ENCODE data around the gene PPM1D. TPM values are rescaled to one million over a fixed set of nuclear protein-coding genes. Genes with fewer than 3 reads are reported as not detected.

PPM1D gene
- total and polyA plus RNA-seq, 2 experiments from 2014 or later, result 7.8 to 13.3 TPM

DNA sequence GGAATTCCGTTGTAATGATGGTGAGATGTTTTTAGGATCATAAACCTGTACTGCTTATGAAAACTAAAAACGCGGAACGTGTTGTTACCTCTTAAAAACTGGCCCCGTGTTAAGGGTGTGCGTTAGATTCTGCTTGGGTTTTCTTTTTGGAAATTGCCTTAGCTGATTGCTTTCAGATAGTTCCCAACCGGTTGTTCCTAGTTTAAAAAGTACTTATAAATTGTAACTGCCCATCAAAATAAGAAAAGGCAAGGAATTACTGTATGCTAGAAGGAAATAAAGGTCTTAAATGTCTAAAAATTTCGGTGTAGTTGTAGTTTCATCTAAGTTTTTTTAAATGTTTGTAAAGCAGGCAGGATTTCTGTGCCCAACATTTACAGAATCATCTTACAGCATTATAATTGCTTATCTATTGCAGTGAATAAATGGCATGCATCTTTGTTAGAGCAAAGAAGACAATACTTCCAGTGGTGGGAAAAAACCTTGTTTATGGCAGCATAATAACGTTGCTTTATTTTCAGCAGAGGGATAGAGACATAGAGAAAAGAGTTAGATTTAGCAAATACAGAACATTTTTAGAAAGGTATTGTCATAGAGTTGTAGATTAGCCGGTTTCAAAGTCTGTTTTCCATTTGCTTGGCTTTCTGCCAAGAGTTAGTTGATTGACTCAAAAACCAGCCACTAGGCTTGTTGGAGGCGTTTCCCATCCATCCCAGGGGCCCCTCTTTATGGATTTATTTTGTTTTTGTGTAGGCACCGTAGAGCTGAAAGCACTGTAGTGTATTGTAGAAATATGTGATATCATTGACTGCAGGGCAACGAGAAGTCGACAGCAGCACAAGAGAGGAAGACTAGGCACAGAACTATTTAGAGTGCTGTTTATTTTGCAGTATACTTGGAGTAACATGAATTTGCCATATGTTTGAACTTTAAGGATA lies 1.7 kb downstream of the PPM1D start:
- Histone ChIP-seq H3K4me3 (peak overlapping the region; percentile 67), H3K36me3 (ENCODE audit: insufficient read depth) (no peaks in the 10 kb centered on the region), H3K4me1 (ENCODE audit: insufficient read depth) (peaks cover 5% of the 10 kb centered on the region; the same call in 1 of the 2 replicates), H3K9me2 (ENCODE audit: insufficient read depth) (no peaks in the 10 kb centered on the region), H2AFZ (no peak overlapping the region), H3K4me2 (peak overlapping the region; percentile 84), H3K79me2 (replicated peaks; ENCODE audit: insufficient read depth) (peaks cover 61% of the 10 kb centered on the region), H3F3A (replicated peaks; ENCODE audit: low read depth) (no peaks in the 10 kb centered on the region), H4K20me1 (replicated peaks; ENCODE audit: insufficient read depth) (peaks cover under 1% of the 10 kb centered on the region; the same call in 1 of the 2 replicates), H3K27me3 (ENCODE audit: insufficient read depth) (no peaks in the 10 kb centered on the region), H3K27ac (ENCODE audit: low read depth) (peak overlapping the region; percentile 26; the same call in 1 of the 2 replicates)
- Mint-ChIP-seq H3K4me1 (peaks cover 17% of the 10 kb centered on the region), H3K36me3 (ENCODE audit: low read depth) (no peaks in the 10 kb centered on the region), H3K27ac (peak overlapping the region; percentile 90), H3K4me3 (peak overlapping the region; percentile 95), H3K27me3 (ENCODE audit: insufficient read depth, low read depth, poor library complexity) (peaks cover 14% of the 10 kb centered on the region), H3K9me3 (no peaks in the 10 kb centered on the region)
- ATAC-seq (peak; percentile 1; the same call in 1 of the 3 replicates), DNase-seq (ENCODE audit: low spot score) (peak; percentile 79)
- TF ChIP-seq EZH2 (IDR thresholded peaks at IDR 0.05; ENCODE audit: low read depth, unreplicated experiment), result no peak
- TF ChIP-seq, protein P1, sequence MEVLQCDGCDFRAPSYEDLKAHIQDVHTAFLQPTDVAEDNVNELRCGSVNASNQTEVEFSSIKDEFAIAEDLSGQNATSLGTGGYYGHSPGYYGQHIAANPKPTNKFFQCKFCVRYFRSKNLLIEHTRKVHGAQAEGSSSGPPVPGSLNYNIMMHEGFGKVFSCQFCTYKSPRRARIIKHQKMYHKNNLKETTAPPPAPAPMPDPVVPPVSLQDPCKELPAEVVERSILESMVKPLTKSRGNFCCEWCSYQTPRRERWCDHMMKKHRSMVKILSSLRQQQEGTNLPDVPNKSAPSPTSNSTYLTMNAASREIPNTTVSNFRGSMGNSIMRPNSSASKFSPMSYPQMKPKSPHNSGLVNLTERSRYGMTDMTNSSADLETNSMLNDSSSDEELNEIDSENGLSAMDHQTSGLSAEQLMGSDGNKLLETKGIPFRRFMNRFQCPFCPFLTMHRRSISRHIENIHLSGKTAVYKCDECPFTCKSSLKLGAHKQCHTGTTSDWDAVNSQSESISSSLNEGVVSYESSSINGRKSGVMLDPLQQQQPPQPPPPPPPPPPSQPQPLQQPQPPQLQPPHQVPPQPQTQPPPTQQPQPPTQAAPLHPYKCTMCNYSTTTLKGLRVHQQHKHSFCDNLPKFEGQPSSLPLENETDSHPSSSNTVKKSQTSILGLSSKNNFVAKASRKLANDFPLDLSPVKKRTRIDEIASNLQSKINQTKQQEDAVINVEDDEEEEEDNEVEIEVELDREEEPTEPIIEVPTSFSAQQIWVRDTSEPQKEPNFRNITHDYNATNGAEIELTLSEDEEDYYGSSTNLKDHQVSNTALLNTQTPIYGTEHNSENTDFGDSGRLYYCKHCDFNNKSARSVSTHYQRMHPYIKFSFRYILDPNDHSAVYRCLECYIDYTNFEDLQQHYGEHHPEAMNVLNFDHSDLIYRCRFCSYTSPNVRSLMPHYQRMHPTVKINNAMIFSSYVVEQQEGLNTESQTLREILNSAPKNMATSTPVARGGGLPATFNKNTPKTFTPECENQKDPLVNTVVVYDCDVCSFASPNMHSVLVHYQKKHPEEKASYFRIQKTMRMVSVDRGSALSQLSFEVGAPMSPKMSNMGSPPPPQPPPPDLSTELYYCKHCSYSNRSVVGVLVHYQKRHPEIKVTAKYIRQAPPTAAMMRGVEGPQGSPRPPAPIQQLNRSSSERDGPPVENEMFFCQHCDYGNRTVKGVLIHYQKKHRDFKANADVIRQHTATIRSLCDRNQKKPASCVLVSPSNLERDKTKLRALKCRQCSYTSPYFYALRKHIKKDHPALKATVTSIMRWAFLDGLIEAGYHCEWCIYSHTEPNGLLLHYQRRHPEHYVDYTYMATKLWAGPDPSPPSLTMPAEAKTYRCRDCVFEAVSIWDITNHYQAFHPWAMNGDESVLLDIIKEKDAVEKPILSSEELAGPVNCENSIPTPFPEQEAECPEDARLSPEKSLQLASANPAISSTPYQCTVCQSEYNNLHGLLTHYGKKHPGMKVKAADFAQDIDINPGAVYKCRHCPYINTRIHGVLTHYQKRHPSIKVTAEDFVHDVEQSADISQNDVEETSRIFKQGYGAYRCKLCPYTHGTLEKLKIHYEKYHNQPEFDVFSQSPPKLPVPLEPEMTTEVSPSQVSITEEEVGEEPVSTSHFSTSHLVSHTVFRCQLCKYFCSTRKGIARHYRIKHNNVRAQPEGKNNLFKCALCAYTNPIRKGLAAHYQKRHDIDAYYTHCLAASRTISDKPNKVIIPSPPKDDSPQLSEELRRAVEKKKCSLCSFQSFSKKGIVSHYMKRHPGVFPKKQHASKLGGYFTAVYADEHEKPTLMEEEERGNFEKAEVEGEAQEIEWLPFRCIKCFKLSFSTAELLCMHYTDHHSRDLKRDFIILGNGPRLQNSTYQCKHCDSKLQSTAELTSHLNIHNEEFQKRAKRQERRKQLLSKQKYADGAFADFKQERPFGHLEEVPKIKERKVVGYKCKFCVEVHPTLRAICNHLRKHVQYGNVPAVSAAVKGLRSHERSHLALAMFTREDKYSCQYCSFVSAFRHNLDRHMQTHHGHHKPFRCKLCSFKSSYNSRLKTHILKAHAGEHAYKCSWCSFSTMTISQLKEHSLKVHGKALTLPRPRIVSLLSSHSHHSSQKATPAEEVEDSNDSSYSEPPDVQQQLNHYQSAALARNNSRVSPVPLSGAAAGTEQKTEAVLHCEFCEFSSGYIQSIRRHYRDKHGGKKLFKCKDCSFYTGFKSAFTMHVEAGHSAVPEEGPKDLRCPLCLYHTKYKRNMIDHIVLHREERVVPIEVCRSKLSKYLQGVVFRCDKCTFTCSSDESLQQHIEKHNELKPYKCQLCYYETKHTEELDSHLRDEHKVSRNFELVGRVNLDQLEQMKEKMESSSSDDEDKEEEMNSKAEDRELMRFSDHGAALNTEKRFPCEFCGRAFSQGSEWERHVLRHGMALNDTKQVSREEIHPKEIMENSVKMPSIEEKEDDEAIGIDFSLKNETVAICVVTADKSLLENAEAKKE (CRISPR knock-in tag; IDR thresholded peaks at IDR 0.05), result no peak
- TF ChIP-seq EZH2phosphoT487 (IDR thresholded peaks at IDR 0.05; ENCODE audit: unreplicated experiment), result no peak
- TF ChIP-seq STAT1 (IDR thresholded peaks at IDR 0.05; ENCODE audit: unreplicated experiment), result no peak
- TF ChIP-seq CREB1 (CRISPR knock-in tag; IDR thresholded peaks at IDR 0.05; ENCODE audit: low read depth), result no peak
- TF ChIP-seq, protein P2, sequence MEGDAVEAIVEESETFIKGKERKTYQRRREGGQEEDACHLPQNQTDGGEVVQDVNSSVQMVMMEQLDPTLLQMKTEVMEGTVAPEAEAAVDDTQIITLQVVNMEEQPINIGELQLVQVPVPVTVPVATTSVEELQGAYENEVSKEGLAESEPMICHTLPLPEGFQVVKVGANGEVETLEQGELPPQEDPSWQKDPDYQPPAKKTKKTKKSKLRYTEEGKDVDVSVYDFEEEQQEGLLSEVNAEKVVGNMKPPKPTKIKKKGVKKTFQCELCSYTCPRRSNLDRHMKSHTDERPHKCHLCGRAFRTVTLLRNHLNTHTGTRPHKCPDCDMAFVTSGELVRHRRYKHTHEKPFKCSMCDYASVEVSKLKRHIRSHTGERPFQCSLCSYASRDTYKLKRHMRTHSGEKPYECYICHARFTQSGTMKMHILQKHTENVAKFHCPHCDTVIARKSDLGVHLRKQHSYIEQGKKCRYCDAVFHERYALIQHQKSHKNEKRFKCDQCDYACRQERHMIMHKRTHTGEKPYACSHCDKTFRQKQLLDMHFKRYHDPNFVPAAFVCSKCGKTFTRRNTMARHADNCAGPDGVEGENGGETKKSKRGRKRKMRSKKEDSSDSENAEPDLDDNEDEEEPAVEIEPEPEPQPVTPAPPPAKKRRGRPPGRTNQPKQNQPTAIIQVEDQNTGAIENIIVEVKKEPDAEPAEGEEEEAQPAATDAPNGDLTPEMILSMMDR (conservative IDR thresholded peaks at IDR 0.05; ENCODE audit: low read depth in 2 of 2), result no peak
- TF ChIP-seq NANOG (IDR thresholded peaks at IDR 0.05; ENCODE audit: borderline replicate concordance), result no peak
- no peak for TF ChIP-seq JUNB (IDR thresholded peaks at IDR 0.05; ENCODE audit: unreplicated experiment)
- no peak for TF ChIP-seq ZNF114 (CRISPR knock-in tag; IDR thresholded peaks at IDR 0.05)
- TF ChIP-seq, protein P3, sequence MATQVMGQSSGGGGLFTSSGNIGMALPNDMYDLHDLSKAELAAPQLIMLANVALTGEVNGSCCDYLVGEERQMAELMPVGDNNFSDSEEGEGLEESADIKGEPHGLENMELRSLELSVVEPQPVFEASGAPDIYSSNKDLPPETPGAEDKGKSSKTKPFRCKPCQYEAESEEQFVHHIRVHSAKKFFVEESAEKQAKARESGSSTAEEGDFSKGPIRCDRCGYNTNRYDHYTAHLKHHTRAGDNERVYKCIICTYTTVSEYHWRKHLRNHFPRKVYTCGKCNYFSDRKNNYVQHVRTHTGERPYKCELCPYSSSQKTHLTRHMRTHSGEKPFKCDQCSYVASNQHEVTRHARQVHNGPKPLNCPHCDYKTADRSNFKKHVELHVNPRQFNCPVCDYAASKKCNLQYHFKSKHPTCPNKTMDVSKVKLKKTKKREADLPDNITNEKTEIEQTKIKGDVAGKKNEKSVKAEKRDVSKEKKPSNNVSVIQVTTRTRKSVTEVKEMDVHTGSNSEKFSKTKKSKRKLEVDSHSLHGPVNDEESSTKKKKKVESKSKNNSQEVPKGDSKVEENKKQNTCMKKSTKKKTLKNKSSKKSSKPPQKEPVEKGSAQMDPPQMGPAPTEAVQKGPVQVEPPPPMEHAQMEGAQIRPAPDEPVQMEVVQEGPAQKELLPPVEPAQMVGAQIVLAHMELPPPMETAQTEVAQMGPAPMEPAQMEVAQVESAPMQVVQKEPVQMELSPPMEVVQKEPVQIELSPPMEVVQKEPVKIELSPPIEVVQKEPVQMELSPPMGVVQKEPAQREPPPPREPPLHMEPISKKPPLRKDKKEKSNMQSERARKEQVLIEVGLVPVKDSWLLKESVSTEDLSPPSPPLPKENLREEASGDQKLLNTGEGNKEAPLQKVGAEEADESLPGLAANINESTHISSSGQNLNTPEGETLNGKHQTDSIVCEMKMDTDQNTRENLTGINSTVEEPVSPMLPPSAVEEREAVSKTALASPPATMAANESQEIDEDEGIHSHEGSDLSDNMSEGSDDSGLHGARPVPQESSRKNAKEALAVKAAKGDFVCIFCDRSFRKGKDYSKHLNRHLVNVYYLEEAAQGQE (IDR thresholded peaks at IDR 0.05; ENCODE audit: unreplicated experiment), result no peak
- no peak for TF ChIP-seq POLR2AphosphoS5 (IDR thresholded peaks at IDR 0.05; ENCODE audit: low read depth)
- TF ChIP-seq ZNF331 (CRISPR knock-in tag; IDR thresholded peaks at IDR 0.05; ENCODE audit: low read depth), result no peak
- TF ChIP-seq ETS1 (IDR thresholded peaks at IDR 0.05), result no peak

Data from GM23338 (cell line).